HFFc6 (cell line): ENCODE results near the gene NRBF2. TPM values are rescaled to one million over a fixed set of nuclear protein-coding genes. Genes with fewer than 3 reads are reported as not detected.

Experiments
- DNase-seq: peaks from one replicate; pipeline ENCODE4 v3.0.0-alpha.2; 2018
- H3K27ac Mint-ChIP-seq: 2 replicates; pipeline ENCODE4 v1.8.0; 2020; ENCODE audit warnings: mild to moderate bottlenecking, mixed read lengths
- H3K27me3 Mint-ChIP-seq: 2 replicates; pipeline ENCODE4 v1.8.0; 2021; ENCODE audit warnings: mild to moderate bottlenecking, moderate library complexity, mixed read lengths; ENCODE audit not compliant: insufficient read depth
- H3K36me3 Mint-ChIP-seq: 2 replicates; pipeline ENCODE4 v1.8.0; 2021; ENCODE audit warnings: low read depth, mixed read lengths
- H3K4me1 Mint-ChIP-seq: 2 replicates; pipeline ENCODE4 v1.8.0; 2020; ENCODE audit warnings: low read depth, mixed read lengths
- H3K4me3 Mint-ChIP-seq: 2 replicates; pipeline ENCODE4 v1.8.0; 2020; ENCODE audit warnings: mild to moderate bottlenecking, moderate library complexity, mixed read lengths
- H3K9me3 Mint-ChIP-seq: 2 replicates; pipeline ENCODE4 v1.8.0; 2020; ENCODE audit warnings: mild to moderate bottlenecking, mixed read lengths
- CTCF ChIP-seq: fragments of 200-600 bp; sonication (generic); IDR thresholded peaks from 2 replicates; pipeline ENCODE4 v1.5.0; 2021; ENCODE audit warnings: antibody characterized with exemption, mild to moderate bottlenecking
- total RNA-seq, 6 experiments: library from RNA; stranded (reverse); fragmentation: NEBNext Ultra II Directional; extraction: Animal tissue kit (Norgen Biotek cat#: 25700); gene quantifications; 2 replicates in 1 of 6; 3 replicates in 5 of 6; pipeline ENCODE4 v1.2.3, GENCODE V29; 2021

Gene NRBF2
- total RNA-seq, 6 experiments from 2014 or later, result 25.6 to 31.2 (median 28.0) TPM

DNA sequence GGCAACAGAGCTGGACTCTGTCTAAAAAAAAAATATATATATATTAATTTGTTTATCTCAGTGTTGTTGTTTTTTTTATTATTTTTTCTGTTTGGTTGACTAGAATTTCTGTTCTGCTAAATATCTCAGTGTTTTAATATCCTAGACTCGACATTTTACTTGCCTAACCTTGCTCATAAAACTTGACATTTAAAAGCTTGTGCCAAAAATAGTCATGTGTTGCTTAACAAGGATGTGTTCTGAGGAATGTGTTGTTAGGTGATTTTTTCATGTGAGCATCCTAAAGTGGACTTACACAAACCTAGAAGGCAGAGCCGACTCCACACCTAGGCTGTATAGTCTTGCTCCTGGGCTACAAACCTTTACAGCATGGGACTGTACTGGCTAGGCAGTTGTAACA is 23.1 kb downstream of the NRBF2 start:
- no peak for TF ChIP-seq CTCF
- no peaks in the 10 kb centered on the region for H3K9me3 Mint-ChIP-seq
- H3K4me3 Mint-ChIP-seq, result no peak overlapping the region
- no peaks in the 10 kb centered on the region; the same call in 1 of the 2 replicates for H3K27me3 Mint-ChIP-seq
- no peak overlapping the region for H3K27ac Mint-ChIP-seq
- DNase-seq, result no peak
- H3K36me3 Mint-ChIP-seq, result peaks cover 25% of the 10 kb centered on the region
- H3K4me1 Mint-ChIP-seq, result peaks cover 27% of the 10 kb centered on the region

- Mint-ChIP-seq H3K27me3 (no peaks in the 10 kb centered on the region; the same call in 1 of the 2 replicates), H3K27ac (no peak overlapping the region), H3K4me3 (no peak overlapping the region), H3K36me3 (peaks cover 23% of the 10 kb centered on the region), H3K4me1 (peaks cover 27% of the 10 kb centered on the region), H3K9me3 (no peaks in the 10 kb centered on the region)
- TF ChIP-seq CTCF, result peak; percentile 95
- peak; percentile 77 for DNase-seq
Measured at GRCh38 chr10:63157845-63158624, 24.9 kb downstream of the NRBF2 start.

GRCh38 chr10:63161592-63161991 is 28.5 kb downstream of the NRBF2 start:
- Mint-ChIP-seq H3K27ac (peak overlapping the region; percentile 4; the same call in 1 of the 2 replicates), H3K27me3 (peaks cover 5% of the 10 kb centered on the region), H3K9me3 (no peaks in the 10 kb centered on the region), H3K4me1 (peaks cover 8% of the 10 kb centered on the region), H3K4me3 (no peak overlapping the region), H3K36me3 (no peaks in the 10 kb centered on the region)
- TF ChIP-seq CTCF, result no peak
- DNase-seq, result no peak

DNA sequence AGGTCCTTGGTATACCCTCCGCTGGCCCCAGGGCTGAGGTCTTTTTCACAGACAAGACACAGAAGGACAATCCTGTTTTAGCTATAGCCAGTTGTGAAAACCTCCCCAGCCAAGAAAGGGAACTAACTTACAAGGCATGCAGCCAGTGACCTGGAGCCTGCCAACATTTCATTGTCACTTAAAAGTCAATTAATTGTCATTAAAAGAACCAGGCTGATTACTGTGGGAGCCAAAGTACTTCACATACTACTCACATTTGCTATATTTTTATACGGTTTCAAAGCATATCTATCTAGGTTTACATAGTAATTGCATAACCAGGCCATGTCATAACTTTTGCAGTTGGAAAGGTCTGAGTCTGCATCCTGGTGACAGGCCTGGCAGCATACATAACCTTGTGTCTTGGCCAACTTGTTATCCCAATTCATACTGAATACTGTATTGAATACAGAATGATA is 31.1 kb downstream of the NRBF2 start:
- Mint-ChIP-seq H3K4me3 (no peak overlapping the region), H3K9me3 (no peaks in the 10 kb centered on the region), H3K27ac (peak overlapping the region; percentile 46; the same call in 1 of the 2 replicates), H3K36me3 (no peaks in the 10 kb centered on the region), H3K4me1 (0 out of 2 replicates have a peak, but pooled peaks cover 4% of the 10 kb centered on the region), H3K27me3 (peaks cover 5% of the 10 kb centered on the region)
- DNase-seq, result no peak
- no peak for TF ChIP-seq CTCF

DNA sequence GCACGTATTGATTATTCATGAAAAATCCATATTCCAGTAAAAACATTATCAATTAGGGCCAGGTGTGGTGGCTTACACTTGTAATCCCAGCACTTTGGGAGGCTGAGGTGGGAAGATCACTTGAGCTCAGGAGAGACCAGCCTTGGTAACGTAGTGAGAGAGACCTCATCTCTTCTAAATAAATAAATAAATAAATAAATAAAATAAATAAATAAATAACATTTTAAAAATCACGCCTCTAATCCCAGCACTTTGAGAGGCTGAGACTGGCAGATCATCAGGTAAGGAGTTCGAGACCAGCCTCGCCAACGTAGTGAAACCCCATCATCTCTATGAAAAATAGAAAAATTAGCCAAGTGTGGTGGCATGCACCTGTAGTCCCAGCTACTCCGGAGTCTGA is 32.1 kb downstream of the NRBF2 start:
- H3K27ac Mint-ChIP-seq, result no peak overlapping the region
- DNase-seq, result no peak
- H3K4me3 Mint-ChIP-seq, result no peak overlapping the region
- H3K4me1 Mint-ChIP-seq, result peaks cover 8% of the 10 kb centered on the region; the same call in 1 of the 2 replicates
- peaks cover 5% of the 10 kb centered on the region for H3K27me3 Mint-ChIP-seq
- H3K36me3 Mint-ChIP-seq, result peaks cover 4% of the 10 kb centered on the region
- no peak for TF ChIP-seq CTCF
- no peaks in the 10 kb centered on the region for H3K9me3 Mint-ChIP-seq
